ENCODE measurements around the gene LMOD3. TPM values are rescaled to one million over a fixed set of nuclear protein-coding genes. Genes with fewer than 3 reads are reported as not detected.

The LMOD3 gene
- total and polyA plus RNA-seq, 9 of the 15 experiments (the other 6 are each of a cell fraction or from before 2014, with no cell fraction given): 0.03 TPM; not detected in 8

DNA sequence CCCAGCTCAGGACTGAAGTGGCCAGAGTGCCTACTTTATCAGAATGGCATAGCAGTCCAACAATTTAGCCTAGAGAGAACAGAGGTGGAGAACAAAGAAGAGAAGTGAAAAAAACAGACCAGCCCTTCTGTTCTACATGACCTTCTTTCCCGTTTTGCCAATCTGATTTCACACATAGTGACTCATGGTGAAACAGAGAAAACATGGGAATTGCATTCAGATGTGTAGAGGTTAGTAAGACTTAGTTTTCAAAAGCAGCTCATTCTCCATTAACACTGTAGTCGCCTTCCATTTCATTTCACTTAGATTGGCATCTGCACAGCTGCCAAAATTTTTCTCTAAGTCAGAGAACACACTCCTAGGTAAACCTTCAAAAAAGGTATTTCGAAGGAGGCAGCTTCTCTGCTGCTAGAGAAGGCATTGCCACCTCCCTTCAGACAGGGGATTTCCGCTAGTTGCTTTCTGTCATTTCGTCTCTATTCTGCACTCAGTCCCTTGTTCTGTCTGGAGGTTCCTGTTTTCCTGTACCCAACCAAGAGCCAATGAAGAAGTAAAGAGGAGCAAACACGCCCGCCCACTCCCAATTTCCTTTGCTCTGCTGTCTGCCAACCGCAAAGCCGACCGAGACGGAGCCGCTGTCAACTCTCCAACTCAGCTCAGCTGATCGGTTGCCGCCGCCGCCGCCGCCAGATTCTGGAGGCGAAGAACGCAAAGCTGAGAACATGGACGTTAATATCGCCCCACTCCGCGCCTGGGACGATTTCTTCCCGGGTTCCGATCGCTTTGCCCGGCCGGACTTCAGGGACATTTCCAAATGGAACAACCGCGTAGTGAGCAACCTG lies 37.8 kb downstream of the LMOD3 start, which contains the start of gene ARL6IP5 (continued):
- peak; percentile 93 for TF ChIP-seq DACH1 (IDR thresholded peaks at IDR 0.05; ENCODE audit: partially characterized antibody)
- TF ChIP-seq KAT8 (IDR thresholded peaks at IDR 0.05; ENCODE audit: low read depth): no peak
- no peak for TF ChIP-seq ZNF778 (CRISPR knock-in tag; IDR thresholded peaks at IDR 0.05)
- no peak for TF ChIP-seq KLF6 (CRISPR knock-in tag; IDR thresholded peaks at IDR 0.05; ENCODE audit: borderline replicate concordance)
- TF ChIP-seq GTF2E2 (tag; IDR thresholded peaks at IDR 0.05): no peak
- TF ChIP-seq, protein P1, sequence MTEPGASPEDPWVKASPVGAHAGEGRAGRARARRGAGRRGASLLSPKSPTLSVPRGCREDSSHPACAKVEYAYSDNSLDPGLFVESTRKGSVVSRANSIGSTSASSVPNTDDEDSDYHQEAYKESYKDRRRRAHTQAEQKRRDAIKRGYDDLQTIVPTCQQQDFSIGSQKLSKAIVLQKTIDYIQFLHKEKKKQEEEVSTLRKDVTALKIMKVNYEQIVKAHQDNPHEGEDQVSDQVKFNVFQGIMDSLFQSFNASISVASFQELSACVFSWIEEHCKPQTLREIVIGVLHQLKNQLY (CRISPR knock-in tag; conservative IDR thresholded peaks at IDR 0.05): no peak
- TF ChIP-seq ZNF253 (CRISPR knock-in tag; conservative IDR thresholded peaks at IDR 0.05): no peak
- TF ChIP-seq TRIM28 (IDR thresholded peaks at IDR 0.05): no peak
- no peak for TF ChIP-seq ZNF609 (CRISPR knock-in tag; IDR thresholded peaks at IDR 0.05; ENCODE audit: borderline replicate concordance)
- TF ChIP-seq NR1H2 (CRISPR knock-in tag; IDR thresholded peaks at IDR 0.05): no peak
- TF ChIP-seq ELF2 (CRISPR knock-in tag; IDR thresholded peaks at IDR 0.05): no peak
- TF ChIP-seq NFIC (IDR thresholded peaks at IDR 0.05): peak; percentile 67
- TF ChIP-seq TAF7 (tag; IDR thresholded peaks at IDR 0.05): no peak
- no peak for TF ChIP-seq ZBTB5 (IDR thresholded peaks at IDR 0.05)
- TF ChIP-seq, protein P2, sequence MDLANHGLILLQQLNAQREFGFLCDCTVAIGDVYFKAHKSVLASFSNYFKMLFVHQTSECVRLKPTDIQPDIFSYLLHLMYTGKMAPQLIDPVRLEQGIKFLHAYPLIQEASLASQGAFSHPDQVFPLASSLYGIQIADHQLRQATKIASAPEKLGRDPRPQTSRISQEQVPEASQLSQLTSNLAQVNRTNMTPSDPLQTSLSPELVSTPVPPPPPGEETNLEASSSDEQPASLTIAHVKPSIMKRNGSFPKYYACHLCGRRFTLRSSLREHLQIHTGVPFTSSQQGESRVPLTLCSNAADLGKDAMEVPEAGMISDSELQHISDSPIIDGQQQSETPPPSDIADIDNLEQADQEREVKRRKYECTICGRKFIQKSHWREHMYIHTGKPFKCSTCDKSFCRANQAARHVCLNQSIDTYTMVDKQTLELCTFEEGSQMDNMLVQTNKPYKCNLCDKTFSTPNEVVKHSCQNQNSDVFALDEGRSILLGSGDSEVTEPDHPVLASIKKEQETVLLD (IDR thresholded peaks at IDR 0.05): no peak
- TF ChIP-seq TCF3 (CRISPR knock-in tag; IDR thresholded peaks at IDR 0.05): no peak
- TF ChIP-seq MTA1 (IDR thresholded peaks at IDR 0.05; ENCODE audit: borderline replicate concordance): peak; percentile 38; the same call in 1 of the 2 replicates
- TF ChIP-seq USF2 (CRISPR knock-in tag; IDR thresholded peaks at IDR 0.05): no peak
- no peak for TF ChIP-seq KDM1A (IDR thresholded peaks at IDR 0.05)
- no peak for TF ChIP-seq ZNF124 (CRISPR knock-in tag; IDR thresholded peaks at IDR 0.05)

Measured in K562 (cell line).